ENCODE measurements around the gene TDRD7.
A peak's percentile ranks its signal among the peaks of the same experiment; 100 is the strongest.

TDRD7 gene

GRCh38 chr9:97411789-97412625, at the start of gene TDRD7:
Gene TDRD7, plus strand, starts transcription at chr9:97412096. Its CDS starts 16,370 bp downstream, at chr9:97428466.
- no peak for TF ChIP-seq POLR2A (IDR thresholded peaks at IDR 0.05; ENCODE audit: extremely low read depth, insufficient read length)
- peak; percentile 75 for TF ChIP-seq MYC (IDR thresholded peaks at IDR 0.05; ENCODE audit: low read depth, low read length)
- TF ChIP-seq CTCF (IDR thresholded peaks at IDR 0.05; ENCODE audit: low read depth, low read length) = peak; percentile 83
- TF ChIP-seq MAX (IDR thresholded peaks at IDR 0.05; ENCODE audit: low read depth, low read length) = peak; percentile 60
- peak; percentile 78 for DNase-seq (ENCODE audit: low read depth)
- peak within 1 kb of the TSS; percentile 76 for H3K4me3 ChIP-seq (ENCODE audit: low read depth, low read length)

- TF ChIP-seq MYC (IDR thresholded peaks at IDR 0.05; ENCODE audit: low read depth, low read length) = peak; percentile 8; the same call in 1 of the 2 replicates
- TF ChIP-seq CTCF (IDR thresholded peaks at IDR 0.05; ENCODE audit: low read depth, low read length) = no peak
- TF ChIP-seq MAX (IDR thresholded peaks at IDR 0.05; ENCODE audit: low read depth, low read length) = peak; percentile 39; the same call in 1 of the 2 replicates
- no peak for TF ChIP-seq POLR2A (IDR thresholded peaks at IDR 0.05; ENCODE audit: extremely low read depth, insufficient read length)
- no peak overlapping the region for H3K4me3 ChIP-seq (ENCODE audit: low read depth, low read length)
- DNase-seq (ENCODE audit: low read depth) = peak; percentile 80
Measured at GRCh38 chr9:97362777-97363545, 48.9 kb upstream of the TDRD7 start.

GRCh38 chr9:97363661-97364299, 48.1 kb upstream of the TDRD7 start:
- TF ChIP-seq MYC (IDR thresholded peaks at IDR 0.05; ENCODE audit: low read depth, low read length) = no peak
- TF ChIP-seq MAX (IDR thresholded peaks at IDR 0.05; ENCODE audit: low read depth, low read length) = no peak
- no peak for TF ChIP-seq POLR2A (IDR thresholded peaks at IDR 0.05; ENCODE audit: extremely low read depth, insufficient read length)
- no peak for TF ChIP-seq CTCF (IDR thresholded peaks at IDR 0.05; ENCODE audit: low read depth, low read length)
- no peak for DNase-seq (ENCODE audit: low read depth)
- no peak overlapping the region for H3K4me3 ChIP-seq (ENCODE audit: low read depth, low read length)

GRCh38 chr9:97364769-97365490, 47.0 kb upstream of the TDRD7 start:
- H3K4me3 ChIP-seq (ENCODE audit: low read depth, low read length) = no peak overlapping the region
- TF ChIP-seq CTCF (IDR thresholded peaks at IDR 0.05; ENCODE audit: low read depth, low read length) = no peak
- no peak for DNase-seq (ENCODE audit: low read depth)

- peak; percentile 67 for DNase-seq (ENCODE audit: low read depth)
- TF ChIP-seq MAX (IDR thresholded peaks at IDR 0.05; ENCODE audit: low read depth, low read length) (no peak), MYC (IDR thresholded peaks at IDR 0.05; ENCODE audit: low read depth, low read length) (no peak), POLR2A (IDR thresholded peaks at IDR 0.05; ENCODE audit: extremely low read depth, insufficient read length) (no peak), CTCF (IDR thresholded peaks at IDR 0.05; ENCODE audit: low read depth, low read length) (no peak)
- no peak overlapping the region for H3K4me3 ChIP-seq (ENCODE audit: low read depth, low read length)
Measured at GRCh38 chr9:97365634-97366033, 46.3 kb upstream of the TDRD7 start.

All from NB4 (cell line).